ENCODE data around the gene TBXAS1.

TBXAS1 gene

GRCh38 chr7:139932531-139932930, 103.5 kb downstream of the TBXAS1 start:
- Histone ChIP-seq H3F3A (ENCODE audit: insufficient read depth) (no peaks in the 10 kb centered on the region), H3K9me3 (ENCODE audit: insufficient read depth, low read length) (no peaks in the 10 kb centered on the region), H3K4me2 (ENCODE audit: low read depth, low read length, poor library complexity, severe bottlenecking) (no peak overlapping the region), H4K20me1 (ENCODE audit: low read depth, low read length) (no peaks in the 10 kb centered on the region), H2AFZ (ENCODE audit: low read depth, low read length, severe bottlenecking) (no peak overlapping the region), H3K9me2 (replicated peaks; ENCODE audit: insufficient read depth, low read length) (no peaks in the 10 kb centered on the region), H3K9ac (ENCODE audit: low read length) (no peak overlapping the region), H3K27me3 (ENCODE audit: low read length) (no peaks in the 10 kb centered on the region), H3K27ac (ENCODE audit: low read depth, low read length) (no peak overlapping the region), H3K4me3 (ENCODE audit: insufficient read depth, low read length, poor library complexity, severe bottlenecking) (no peak overlapping the region), H3K79me2 (ENCODE audit: insufficient read depth, low read length) (no peaks in the 10 kb centered on the region), H3K36me3 (ENCODE audit: low read length) (no peaks in the 10 kb centered on the region)
- no peak for TF ChIP-seq EZH2phosphoT487 (conservative IDR thresholded peaks at IDR 0.05; ENCODE audit: low read length)
- no peak for TF ChIP-seq CTCF (IDR thresholded peaks at IDR 0.05; ENCODE audit: insufficient read depth, low read length, poor library complexity, severe bottlenecking)

DNA sequence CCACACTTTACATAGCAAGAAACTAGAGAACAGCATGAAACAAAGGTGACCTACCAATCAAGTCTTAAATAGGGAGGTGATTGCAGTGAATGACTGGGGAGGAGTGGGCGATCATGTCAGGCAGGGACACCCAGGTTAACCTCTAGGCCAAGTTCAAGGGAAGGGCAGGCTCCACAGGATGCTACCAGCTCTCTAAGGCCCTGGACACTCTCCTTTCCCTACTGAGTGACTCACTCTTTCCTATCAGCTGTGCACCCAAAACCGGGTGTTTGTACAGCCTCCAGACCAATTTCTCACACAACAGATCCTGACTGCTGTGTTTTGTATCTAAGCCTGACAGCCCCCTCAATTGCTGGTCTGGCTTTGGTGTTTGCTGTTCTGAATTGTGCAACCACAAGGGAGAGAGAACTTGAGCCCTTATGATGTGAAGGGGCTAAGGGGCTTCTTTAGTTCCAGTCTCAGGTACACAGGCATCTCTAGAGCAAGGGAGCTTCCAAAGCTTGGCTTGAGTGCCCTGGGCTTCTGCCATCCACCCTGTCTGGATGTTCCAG, 107.8 kb downstream of the TBXAS1 start:
- Histone ChIP-seq H4K20me1 (ENCODE audit: low read depth, low read length) (no peaks in the 10 kb centered on the region), H3K4me3 (ENCODE audit: insufficient read depth, low read length, poor library complexity, severe bottlenecking) (no peak overlapping the region), H3K9ac (ENCODE audit: low read length) (no peak overlapping the region), H3K9me2 (replicated peaks; ENCODE audit: insufficient read depth, low read length) (no peaks in the 10 kb centered on the region), H3K36me3 (ENCODE audit: low read length) (no peaks in the 10 kb centered on the region), H3K9me3 (ENCODE audit: insufficient read depth, low read length) (no peaks in the 10 kb centered on the region), H3K27ac (ENCODE audit: low read depth, low read length) (no peak overlapping the region), H3F3A (ENCODE audit: insufficient read depth) (no peaks in the 10 kb centered on the region), H3K4me2 (ENCODE audit: low read depth, low read length, poor library complexity, severe bottlenecking) (no peak overlapping the region), H3K27me3 (ENCODE audit: low read length) (no peaks in the 10 kb centered on the region), H3K79me2 (ENCODE audit: insufficient read depth, low read length) (no peaks in the 10 kb centered on the region), H2AFZ (ENCODE audit: low read depth, low read length, severe bottlenecking) (no peak overlapping the region)
- TF ChIP-seq EZH2phosphoT487 (conservative IDR thresholded peaks at IDR 0.05; ENCODE audit: low read length) (no peak), CTCF (IDR thresholded peaks at IDR 0.05; ENCODE audit: insufficient read depth, low read length, poor library complexity, severe bottlenecking) (no peak)

- no peak for TF ChIP-seq EZH2phosphoT487 (conservative IDR thresholded peaks at IDR 0.05; ENCODE audit: low read length)
- TF ChIP-seq CTCF (IDR thresholded peaks at IDR 0.05; ENCODE audit: insufficient read depth, low read length, poor library complexity, severe bottlenecking) = no peak
- Histone ChIP-seq H3K4me2 (ENCODE audit: low read depth, low read length, poor library complexity, severe bottlenecking) (no peak overlapping the region), H2AFZ (ENCODE audit: low read depth, low read length, severe bottlenecking) (no peak overlapping the region), H3K9me2 (replicated peaks; ENCODE audit: insufficient read depth, low read length) (no peaks in the 10 kb centered on the region), H3K9ac (ENCODE audit: low read length) (no peak overlapping the region), H3K79me2 (ENCODE audit: insufficient read depth, low read length) (no peaks in the 10 kb centered on the region), H3K27me3 (ENCODE audit: low read length) (no peaks in the 10 kb centered on the region), H3K4me3 (ENCODE audit: insufficient read depth, low read length, poor library complexity, severe bottlenecking) (no peak overlapping the region), H4K20me1 (ENCODE audit: low read depth, low read length) (no peaks in the 10 kb centered on the region), H3K27ac (ENCODE audit: low read depth, low read length) (no peak overlapping the region), H3K9me3 (ENCODE audit: insufficient read depth, low read length) (no peaks in the 10 kb centered on the region), H3K36me3 (ENCODE audit: low read length) (no peaks in the 10 kb centered on the region), H3F3A (ENCODE audit: insufficient read depth) (no peaks in the 10 kb centered on the region)
Observed at GRCh38 chr7:139937715-139938114, 108.7 kb downstream of the TBXAS1 start.
